GM18499 (cell line): ENCODE measurements around the gene NINL.

Source experiments
- ATAC-seq: cut with Tn5 transposase; IDR thresholded peaks from one replicate; pipeline ENCODE4 v1.9.1; 2021; ENCODE audit warnings: moderate number of reproducible peaks; ENCODE audit not compliant: insufficient read depth, unreplicated experiment

NINL gene

DNA sequence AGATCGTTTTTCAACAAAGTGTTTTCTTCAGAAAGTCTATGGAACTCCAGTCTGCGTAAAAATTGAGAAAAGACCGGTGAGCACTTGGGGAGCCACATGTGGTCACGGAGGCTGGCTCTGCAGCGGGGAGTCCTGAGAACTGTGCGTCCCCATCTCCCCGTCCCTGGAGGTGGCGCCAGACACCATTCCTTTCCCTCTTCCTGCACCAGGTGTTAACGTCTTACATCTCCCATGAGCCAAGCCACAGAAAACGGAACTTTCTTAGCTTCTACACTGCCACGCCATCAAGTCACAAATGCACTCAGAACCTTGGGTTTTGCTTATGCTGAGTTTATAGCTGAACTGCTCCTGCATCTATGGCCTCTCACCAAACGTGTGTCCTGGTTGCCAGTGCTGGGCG, 115.3 kb downstream of the NINL start:
- ATAC-seq, result no peak

DNA sequence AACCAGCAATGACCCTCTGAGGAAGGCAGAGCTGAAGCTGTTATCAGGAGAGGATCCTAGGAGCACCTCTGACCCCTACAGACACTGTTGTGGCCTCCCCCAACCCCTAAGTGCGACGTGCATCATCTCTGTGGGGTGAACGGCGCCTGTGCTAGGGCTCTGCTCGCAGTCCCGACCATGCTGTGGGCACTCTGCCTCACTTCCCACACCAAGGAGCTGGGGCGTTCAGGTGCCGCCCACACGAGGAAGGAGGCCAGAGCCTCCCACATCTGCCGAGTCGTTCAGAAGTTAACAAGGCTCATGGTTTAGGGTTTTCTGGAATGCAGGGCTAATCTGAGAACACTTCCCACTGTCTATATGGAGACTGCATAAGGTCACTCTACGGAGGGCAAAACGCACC, 115.8 kb downstream of the NINL start:
- no peak for ATAC-seq

DNA sequence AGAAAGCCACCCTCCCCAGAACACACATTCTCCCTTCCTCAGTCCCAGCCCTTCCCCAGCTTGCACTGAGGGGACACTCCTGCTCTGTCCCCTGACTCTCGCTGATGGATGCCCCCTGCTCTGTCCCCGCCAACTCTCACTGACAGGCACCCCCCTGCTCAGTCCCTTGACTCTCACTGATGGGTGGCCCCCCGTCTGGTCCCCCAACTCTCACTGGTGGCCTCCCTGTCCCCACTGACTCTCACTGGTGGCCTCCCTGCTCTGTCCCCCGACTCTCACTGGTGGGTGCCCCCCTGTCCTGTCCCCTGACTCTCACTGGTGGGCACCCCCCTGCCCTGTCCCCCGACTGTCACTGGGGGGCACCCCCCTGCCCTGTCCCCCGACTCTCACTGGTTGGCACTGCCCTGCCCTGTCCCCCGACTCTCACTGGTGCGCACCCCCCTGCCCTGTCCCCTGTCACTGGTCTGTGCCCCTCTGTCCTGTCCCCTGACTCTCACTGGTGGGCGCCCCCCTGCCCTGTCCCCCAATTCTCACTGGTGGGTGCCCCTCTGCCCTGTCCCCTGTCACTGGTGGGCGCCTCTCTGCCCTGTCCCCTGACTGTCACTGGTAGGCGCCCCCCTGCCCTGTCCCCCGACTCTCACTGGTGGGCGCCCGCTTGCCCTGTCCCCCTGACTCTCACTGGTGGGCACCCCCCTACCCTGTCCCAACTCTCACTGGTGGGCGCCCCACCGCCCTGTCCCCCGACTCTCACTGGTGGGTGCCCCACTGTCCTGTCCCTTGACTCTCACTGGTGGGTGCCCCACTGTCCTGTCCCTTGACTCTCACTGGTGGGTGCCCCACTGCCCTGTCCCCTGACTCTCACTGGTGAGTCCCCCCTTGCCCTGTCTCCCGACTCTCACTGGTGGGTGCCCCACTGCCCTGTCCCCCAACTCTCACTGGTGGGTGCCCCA, 116.9 kb downstream of the NINL start:
- ATAC-seq, result no peak

DNA sequence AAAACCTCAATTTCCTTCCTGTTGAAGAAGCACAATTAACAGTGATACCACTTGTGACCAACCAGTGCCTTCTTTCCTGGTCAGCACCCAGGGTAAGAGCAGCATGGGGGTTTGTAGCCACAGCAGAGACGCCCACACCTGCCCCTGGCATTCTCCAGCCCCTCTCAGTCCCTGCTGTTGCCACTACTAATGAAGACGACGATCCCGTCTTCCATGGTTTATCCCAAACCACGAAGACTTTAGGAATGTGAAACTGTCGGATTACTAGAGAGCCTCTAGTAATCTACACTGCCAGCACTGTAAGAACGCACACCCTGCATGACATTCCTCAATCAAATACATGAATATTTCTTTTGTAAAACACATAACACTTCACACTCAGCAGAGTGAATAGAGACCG, 117.9 kb downstream of the NINL start:
- no peak for ATAC-seq

DNA sequence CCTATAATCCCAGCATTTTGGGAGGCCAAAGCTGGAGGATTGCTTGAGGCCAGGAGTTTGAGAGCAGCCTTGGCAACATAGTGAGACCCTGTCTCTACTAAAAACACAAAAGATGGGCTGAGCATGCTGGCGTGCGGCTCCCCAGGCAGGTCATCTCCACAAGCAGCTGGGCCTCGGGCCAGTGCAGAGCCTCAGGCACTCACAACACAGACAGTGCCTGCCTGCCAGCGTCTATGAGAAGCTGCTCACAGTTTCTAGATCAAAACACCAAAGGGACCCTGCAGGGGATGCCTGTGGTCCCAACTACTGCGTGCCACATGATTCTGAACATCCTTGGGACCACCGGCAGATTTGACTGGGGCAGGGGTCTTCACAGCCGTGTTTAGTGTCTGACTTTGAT, 118.5 kb downstream of the NINL start:
- ATAC-seq, result no peak

DNA sequence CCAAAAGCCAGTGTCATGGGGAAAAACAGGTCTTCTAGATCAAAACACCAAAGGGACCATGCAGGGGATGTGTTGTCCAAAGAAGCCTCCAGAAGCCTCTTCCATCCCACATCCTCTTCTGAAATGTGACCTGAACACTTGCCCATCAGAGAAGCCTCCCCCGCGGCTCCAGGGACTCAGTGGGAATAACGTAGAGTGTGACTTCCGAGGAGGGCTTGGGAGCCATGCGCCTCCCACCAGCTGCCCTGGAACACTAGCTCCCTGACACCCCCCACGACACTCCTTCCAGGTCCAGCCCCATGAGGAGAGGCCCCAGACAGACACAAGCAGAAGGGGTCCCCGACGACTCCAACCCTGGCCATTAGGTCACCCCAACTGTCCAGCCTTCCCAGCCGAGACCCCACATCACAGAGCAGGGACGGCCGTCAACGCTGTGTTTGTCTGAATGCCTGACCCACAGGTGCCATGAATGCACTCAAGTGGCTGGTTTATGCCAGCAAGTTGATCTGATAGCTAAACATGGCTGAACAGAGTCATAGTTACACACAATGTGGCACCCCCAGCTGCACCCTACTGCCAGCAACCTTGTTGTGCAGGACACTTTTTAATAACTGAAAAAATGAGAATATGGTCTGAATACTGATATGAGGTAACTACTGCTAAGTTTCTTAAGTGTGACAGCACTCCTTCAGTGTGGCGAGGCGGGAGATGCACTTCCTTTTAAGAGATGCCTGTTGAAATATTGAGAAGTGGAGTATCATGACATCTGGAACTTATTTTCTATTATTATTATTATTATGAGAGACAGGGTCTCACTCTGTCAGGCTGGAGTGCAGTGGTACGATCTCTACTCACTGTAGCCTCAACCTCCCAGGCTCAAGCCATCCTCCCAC, 119.8 kb downstream of the NINL start:
- no peak for ATAC-seq

DNA sequence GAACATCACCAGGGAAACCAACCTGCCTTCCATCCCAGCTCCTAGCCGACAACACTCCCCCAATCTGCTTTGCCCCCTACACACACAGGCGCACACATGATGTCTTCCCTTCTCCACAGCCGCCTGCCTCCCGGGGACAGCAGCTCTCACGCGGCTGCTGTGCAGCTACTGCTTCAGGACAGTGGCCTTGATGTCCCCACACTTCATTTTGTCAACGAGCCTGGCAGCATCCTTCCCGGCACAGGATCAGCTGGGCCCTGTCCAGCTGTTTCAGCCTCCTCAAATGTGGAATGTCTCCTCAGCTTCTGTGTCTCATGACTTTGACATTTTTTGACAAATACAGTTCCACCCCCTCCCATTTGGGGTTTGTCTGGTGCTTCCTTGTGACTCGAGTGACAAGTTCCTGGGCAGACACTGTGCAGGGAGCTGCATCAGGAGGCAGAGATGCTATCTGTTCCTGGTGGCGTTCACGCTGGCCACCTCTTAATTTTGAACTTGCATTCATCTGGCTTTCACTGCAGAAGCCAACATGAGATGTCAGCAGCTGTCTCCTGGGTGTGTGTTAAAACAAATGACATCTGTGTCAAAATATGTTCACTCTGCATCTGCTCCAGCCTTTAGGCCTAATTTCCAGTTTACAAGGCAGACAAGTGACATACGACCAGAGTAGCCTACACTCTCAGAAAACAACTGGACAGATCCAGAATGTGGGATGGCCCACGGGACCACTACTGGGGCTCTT, 120.7 kb downstream of the NINL start:
- ATAC-seq, result no peak

DNA sequence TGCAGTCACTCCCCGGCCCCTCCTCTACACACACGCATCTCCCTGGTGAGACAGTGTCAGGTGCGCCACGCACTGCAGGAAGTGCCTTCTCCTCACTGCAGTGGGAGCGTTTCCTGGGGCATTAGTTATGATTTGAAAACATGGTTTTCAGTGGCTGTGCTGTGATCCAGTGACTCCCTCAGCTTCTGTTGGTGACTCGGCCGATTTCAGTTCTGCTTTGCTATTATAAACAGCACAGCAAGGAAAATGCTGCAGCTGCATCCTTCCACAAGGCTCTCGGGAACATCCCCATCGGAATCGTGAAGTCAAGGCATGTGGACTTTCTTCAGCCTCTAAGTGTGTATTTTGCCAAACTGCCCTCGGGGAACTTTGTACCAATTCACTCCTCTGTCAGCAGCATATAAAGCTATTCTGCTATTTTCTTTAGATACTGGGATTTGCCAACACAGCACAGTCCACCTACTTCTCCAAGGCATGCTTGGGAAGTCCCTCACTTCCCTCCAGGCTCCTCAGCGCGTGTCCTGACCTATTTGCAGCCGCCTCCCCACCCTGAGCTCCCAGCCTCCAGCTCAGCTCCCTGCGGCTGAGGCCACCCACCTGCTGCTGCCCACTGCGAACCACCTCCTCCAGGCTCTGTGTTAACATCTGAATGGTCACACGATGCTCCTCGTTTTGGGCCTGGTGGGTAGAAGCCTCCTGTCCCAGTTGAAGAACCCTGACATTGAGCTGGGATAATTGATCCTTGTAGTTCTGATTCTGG, 123.4 kb downstream of the NINL start:
- no peak for ATAC-seq

DNA sequence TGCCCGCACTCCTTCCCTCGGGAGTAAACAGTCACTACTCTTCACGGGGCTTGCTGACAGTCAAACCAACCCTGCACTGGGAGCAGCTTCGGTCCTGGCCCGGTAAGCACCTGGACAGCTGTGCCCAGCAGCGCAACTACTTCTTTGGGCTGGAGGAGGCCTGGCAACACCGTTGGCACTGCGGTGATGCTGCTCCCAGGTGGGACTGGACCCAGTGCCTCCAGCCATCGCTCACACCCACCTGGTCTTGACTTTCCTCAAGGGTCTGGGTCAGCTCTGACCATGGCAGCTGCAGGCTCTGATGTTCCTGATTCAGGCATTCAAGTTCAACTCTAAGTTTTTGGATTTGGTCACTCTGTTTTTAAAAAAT, 124.1 kb downstream of the NINL start:
- no peak for ATAC-seq

DNA sequence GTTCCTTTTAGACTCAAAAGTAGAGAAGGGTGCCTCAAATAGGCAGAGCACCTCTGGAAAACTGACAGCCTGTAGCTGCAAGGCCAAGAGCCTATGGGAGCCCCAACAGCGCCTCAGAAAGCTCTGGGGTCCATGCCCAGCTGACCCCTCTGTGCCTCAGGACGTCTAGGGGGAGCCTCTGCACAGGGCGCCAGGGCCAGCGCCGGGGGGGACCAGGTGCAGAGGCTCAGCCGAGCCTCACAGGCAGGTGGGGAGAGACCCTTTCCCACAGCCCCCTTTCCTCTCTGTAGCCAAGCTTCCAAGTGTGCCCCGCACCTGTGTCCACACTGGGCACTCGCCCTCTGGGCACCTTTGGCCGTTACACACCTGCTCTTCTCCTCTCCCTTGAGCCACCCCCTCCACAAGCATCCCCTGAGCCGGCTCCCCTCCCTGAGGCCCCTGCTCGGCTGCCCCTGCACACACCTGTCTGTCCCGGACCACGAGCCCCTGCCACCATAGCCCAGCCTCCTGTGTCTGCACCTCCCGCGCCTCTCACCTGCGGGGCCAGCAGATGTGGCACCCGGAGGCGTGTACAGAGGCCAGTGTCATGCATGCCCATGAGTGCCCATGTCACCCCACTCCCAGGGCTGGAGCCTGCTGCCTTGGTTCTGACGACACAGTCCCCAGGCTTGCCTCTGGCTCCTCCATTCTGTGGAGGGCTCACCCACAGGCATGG, 124.6 kb downstream of the NINL start:
- no peak for ATAC-seq

DNA sequence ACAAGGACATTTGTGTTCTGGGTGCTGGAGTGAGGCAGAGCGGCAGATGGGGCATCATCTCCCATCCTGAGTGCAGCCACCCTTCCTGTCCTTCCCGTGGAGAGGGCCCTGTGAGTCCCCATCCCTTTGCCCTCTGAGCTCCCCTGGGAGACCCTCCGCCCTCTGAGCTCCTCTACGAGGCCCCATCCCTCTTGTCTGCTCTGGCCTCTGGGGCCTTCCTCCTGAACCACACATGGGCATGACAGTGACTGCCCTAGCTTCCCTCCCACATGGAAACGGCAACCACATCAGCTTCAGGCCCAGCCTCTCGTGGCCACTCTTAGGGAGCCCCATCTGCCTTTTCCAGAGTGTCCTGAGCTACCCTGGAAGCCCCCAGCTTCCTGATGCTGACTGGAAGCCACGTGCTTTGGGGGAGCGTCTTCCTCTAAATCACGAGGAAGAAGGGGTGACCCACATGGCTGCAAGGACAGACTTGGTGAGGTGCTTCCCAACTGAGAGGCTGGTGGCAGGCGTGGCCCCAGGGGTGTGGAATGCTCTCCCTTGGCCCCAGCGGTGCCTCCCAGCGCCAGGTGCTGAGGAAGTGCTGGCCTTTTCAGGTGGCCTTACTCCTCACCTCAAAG, 125.3 kb downstream of the NINL start:
- no peak for ATAC-seq

DNA sequence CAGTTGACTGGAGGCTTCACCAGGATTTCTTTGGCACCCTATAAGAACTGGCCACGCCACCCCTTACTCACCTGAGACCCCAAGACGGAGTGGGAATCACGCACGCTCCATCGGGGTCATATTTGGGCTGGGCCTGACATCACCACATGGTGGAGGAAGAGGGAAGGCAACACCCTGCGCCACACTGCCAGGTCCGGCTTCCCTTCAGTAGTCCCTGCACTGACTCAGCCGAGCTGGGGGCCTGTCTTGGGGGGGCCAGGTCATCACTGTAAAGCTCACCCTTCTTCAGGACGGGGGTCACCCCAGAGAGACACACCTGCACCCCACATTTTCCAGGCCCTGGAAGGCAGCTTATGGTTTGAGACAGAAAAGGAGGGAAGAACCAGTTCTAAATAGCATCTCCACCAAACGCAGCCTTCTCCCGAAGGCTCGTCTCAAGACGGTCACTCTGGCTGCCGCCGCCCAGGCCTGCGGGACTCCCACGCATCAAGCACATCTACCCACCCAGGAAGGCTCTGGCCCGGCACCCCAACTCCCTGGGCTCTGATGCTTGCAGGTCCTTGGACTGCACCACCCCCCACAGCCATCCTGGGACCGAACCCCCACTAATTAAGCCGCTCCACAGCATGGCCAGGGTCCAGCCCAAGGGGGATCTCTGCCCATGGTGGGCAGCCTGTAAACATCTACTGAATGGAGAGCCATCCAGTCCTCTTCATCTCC, 126.1 kb downstream of the NINL start:
- no peak for ATAC-seq

DNA sequence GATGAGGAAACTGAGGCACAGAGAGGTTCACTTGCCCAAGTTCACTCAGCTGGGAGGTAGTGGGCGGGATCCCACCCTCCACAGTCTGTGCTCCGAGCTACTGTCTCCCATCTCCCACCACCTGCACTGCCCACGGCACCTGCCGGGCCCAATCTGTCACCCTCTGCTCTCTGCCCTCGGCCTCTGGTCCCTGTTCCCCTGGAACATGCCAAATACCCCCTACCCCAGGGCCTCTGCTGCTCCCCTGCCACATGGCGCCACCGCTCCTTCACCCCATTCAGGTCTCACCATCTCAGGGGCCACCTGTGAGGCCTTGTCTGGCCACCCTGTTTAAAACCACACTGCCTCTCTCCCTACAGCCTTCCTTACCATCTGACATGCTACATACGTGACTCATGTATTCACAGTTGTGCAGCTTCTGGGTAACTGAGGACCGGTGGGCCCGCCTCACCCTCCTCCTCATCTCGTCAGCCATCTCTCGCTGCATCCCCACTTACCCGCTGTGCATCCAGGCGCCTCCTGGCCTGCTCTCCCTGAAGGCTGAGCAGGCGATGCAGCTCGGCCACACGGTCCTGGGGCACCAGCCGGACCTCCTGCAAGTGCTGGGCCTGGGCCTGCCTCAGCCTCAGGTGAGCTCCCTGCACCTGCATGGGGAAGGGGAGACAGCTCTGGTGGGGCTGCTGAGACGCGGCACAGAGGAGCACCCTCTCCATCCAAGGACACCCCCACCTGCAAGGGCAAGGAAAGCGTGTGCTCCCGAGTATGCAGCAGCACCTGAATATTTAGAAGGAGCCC, 127.2 kb downstream of the NINL start:
- no peak for ATAC-seq

DNA sequence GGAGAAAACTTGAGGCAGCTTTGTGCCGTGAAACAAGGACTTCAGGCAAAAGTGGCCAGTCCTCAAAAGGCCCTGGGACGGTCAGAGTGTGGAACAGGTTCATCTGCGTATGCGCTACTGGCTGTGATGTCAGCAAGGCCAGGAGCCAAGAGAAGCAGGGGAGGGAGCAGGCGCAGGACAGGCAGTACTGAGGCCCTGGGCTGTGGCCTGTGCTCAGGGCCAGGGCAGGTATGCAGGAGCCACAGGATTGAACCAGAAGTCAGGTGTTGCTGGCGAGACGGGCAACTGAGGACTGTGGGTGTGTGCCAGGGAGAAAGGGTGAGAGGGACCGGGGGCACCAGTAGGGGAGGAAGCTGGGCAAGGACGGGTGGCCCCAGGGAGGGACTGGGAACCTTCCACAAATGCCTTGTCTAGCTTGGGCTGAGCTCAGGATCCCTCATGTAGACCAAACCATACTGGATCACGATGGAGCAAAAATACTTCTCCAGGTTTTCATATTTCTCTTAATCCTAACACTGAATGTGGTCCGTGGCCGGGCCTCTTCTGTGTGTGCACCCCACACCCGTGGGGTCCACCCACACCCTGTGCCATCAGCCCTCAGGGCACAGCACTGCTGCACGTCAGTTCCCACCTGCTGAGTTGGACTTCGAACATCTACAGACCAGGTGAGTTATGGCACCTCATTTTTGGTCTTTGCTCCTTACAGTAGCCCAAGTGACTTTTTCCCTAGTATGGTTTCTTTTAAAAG, 131.0 kb downstream of the NINL start:
- no peak for ATAC-seq

DNA sequence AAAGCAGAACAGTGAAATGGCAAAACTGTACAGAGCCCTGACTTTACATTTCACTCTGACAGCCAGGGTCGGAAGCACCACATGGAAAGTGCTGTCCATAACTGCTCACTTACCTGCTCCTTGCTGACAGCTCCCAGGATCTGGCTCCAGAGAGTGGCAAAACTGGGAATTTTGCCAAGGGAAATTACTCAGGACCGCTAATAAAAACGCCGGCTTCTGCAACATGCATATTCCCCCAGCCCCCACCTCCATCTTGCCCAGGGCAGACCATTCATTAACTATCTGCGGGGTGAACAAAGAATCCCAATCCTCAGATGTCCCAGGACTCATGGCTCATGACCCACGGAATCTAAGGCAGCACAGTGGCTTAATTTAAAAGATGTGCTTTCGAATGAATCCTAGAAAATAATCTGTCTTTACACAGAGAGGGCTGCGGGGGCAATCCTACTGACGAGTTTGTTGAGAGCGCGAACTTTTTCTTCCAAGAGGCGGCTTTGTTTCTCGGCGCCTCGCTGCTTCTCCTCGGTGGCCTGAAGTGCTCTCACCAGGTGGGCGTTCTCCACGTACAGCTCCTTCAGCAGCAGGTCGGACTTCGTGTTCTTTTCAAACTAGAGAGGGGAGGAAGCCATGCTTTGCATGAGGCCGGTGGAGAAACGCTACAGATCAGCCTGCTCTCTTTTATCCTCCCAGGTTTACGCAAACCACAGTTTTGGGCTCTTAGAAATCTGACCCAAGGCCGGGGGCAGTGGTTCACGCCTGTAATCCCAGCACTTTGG, 132.1 kb downstream of the NINL start:
- no peak for ATAC-seq

DNA sequence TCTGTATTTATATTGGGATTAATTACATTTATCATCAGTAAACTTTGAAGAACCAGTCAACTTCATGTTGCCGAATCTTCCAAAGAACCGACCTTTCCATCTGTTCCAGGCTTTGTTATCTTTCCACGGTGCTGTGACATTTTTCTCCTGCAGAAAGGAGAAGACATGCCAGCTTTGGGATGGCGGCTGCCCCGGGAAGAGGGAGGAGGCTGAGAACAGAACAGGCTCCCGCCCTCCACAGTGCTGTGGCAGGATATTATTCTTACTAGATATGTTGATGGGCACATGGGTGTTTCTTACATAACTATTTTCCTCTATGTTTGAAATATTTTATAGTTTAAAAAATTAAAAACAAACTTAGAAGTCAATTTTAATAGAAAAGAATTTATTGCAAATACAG, 133.0 kb downstream of the NINL start:
- no peak for ATAC-seq
